BJ (cell line): ENCODE results near the gene CLSTN2. TPM values are rescaled to one million over a fixed set of nuclear protein-coding genes. Genes with fewer than 3 reads are reported as not detected.

Source experiments
- CTCF ChIA-PET: fragments of 350-600 bp; formaldehyde crosslinking; extraction: SDS; loops from one replicate; lab custom pipeline; 2021; ENCODE audit warnings: antibody characterized with exemption, inconsistent platforms; lab: Yijun Ruan, JAX
- POLR2A ChIA-PET: fragments of 300-600 bp; sonication (Branson Sonifier 250); formaldehyde crosslinking; extraction: SDS; loops from one replicate; lab custom pipeline; 2021; ENCODE audit warnings: antibody characterized with exemption; lab: Charles Lee
- DNase-seq: peaks from one replicate; pipeline ENCODE4 v3.0.0-alpha.2; 2011; ENCODE audit warnings: low read depth
- H3K27me3 ChIP-seq: 2 replicates; pipeline ENCODE4 v1.6.0; 2011; ENCODE audit warnings: low read length; ENCODE audit not compliant: control insufficient read depth, insufficient read depth
- H3K36me3 ChIP-seq: 2 replicates; pipeline ENCODE4 v1.5.1; 2011; ENCODE audit warnings: low read length; ENCODE audit not compliant: control insufficient read depth, insufficient read depth
- H3K4me3 ChIP-seq: 2 replicates; pipeline ENCODE4 v1.5.1; 2011; ENCODE audit warnings: low read depth, mild to moderate bottlenecking, control low read depth, low read length
- CTCF ChIP-seq: IDR thresholded peaks from 2 replicates; pipeline ENCODE4 v1.5.1; 2011; ENCODE audit warnings: low read depth, mild to moderate bottlenecking, control low read depth, inconsistent platforms, low read length, moderate library complexity; ENCODE audit not compliant: insufficient read depth
- polyA plus RNA-seq: library from polyadenylated mRNA; depleted of rRNA; stranded (reverse); fragments of >200 nt; gene quantifications from 2 replicates; pipeline ENCODE4 v1.2.3, GENCODE V29; 2011

The CLSTN2 gene
- polyA plus RNA-seq, 1 experiment: 1.8 TPM

DNA sequence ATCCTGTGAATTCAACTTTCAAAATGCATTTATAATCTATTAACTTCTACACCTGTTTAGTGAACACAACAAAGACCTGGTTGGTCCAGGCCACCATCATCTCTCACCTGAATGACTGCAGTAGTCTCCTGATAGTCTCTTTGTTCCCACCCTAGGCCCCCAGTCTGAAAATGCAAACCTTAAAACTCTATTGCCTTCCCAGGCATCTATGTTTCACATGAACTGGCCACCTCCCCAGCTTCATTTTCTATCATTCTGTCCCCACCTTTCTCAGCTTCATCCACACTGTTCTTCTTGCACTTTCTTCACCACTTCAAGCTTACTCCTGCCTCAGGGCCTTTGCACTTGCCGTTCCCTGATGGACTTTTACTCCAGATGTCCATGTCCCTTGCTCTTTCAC lies 45.0 kb downstream of the CLSTN2 start:
- H3K27me3 ChIP-seq: no peaks in the 10 kb centered on the region
- no peak overlapping the region for H3K4me3 ChIP-seq
- ChIA-PET CTCF (no interaction called here), POLR2A (no interaction called here)
- no peaks in the 10 kb centered on the region for H3K36me3 ChIP-seq
- no peak for DNase-seq
- no peak for TF ChIP-seq CTCF

DNA sequence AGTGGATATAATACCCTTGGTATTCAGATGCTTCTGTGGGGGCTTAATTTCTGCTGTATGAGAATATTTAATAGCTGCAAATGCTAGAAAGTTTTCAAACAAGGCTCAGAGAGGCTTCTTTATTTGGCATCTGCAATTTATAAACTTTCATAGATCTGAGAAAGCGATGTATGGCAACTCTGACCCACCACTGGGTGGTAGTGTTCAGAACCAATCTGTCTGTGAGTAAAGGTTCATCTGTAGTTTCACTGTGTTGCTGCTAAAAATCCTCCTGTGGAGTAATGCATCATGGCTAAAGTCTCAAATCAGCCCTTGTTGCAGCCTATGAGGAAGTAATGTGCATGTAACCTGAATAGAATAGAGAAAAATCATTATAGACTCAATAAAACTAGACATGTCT lies 47.4 kb downstream of the CLSTN2 start:
- H3K4me3 ChIP-seq: no peak overlapping the region
- no peaks in the 10 kb centered on the region for H3K36me3 ChIP-seq
- TF ChIP-seq CTCF: no peak
- CTCF ChIA-PET: no interaction called here
- DNase-seq: no peak
- POLR2A ChIA-PET: no interaction called here
- no peaks in the 10 kb centered on the region for H3K27me3 ChIP-seq

DNA sequence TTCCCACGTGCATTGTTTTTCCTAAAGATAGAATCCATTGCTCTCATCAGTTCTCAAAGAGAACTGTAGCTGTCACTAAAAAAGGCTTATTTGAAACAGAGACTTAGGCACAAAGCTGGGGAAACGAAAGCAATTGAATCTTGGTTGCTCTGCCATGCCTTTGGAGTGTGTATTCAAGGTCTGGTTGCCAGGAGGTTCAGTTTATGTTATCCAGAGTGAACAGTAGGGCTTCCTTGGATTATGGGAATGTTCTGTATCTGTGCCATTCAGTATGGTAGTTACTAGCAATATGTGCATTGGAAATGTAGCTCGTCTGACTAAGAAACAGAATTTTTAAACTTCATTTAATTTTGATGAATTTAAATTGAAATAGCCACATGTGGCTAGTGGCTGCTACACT lies 50.6 kb downstream of the CLSTN2 start:
- CTCF ChIA-PET: interaction anchor here (1.2 to 1.8 kb wide), 2 partner anchors 45 to 48 kb away, joined by 3 to 5 read pairs; no protein-coding TSS in a partner anchor
- no peaks in the 10 kb centered on the region for H3K27me3 ChIP-seq
- no peak for TF ChIP-seq CTCF
- H3K4me3 ChIP-seq: no peak overlapping the region
- no peak for DNase-seq
- no peaks in the 10 kb centered on the region for H3K36me3 ChIP-seq
- POLR2A ChIA-PET: no interaction called here

DNA sequence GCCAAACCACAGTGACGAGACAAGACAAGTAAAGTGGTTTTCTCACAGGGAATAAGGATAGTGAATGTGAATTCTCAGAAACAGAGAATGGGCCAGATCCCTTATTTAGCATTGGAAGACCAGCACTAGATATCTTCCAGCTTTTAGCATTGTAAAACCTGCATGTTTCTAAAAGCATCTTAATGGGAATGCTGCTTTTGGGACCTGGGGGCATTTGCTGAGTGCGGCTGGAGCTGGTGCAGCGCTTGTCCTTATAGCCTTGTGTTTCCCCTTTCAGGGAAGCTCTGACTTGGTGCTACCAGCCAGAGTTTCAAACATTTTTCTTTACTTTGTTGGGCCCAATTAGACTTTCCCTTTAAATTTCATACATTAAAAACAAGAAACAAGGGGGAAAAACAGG lies 52.9 kb downstream of the CLSTN2 start:
- ChIA-PET POLR2A (no interaction called here), CTCF (no interaction called here)
- Histone ChIP-seq H3K36me3 (no peaks in the 10 kb centered on the region), H3K4me3 (no peak overlapping the region), H3K27me3 (no peaks in the 10 kb centered on the region)
- no peak for TF ChIP-seq CTCF
- no peak for DNase-seq

- Histone ChIP-seq H3K27me3 (no peaks in the 10 kb centered on the region), H3K36me3 (no peaks in the 10 kb centered on the region), H3K4me3 (no peak overlapping the region)
- ChIA-PET CTCF (no interaction called here), POLR2A (no interaction called here)
- no peak for DNase-seq
- no peak for TF ChIP-seq CTCF
Observed at GRCh38 chr3:139988472-139989156, 53.6 kb downstream of the CLSTN2 start.
